Upper lobe of left lung (tissue), 4 donors: Measurements from ENCODE around the gene CEP95.

Source experiments
- POLR2A ChIP-seq, 4 donors: fragments of 450-650 bp; IDR thresholded peaks; one replicate each; pipeline ENCODE4 v1.5.1; 2016 to 2017; ENCODE audit warnings: antibody characterized with exemption in 4 of 4, mild to moderate bottlenecking in 2 of 4
- TF ChIP-seq, protein P1 (sequence below), 6 experiments: fragments of 450-650 bp in 4 of 6; fragments of 200-600 bp in 2 of 6; sonication (generic) in 2 of 6; IDR thresholded peaks; one replicate each; pipeline ENCODE4 v1.5.1; 2016 to 2019; ENCODE audit warnings: antibody characterized with exemption in 6 of 6

DNA sequence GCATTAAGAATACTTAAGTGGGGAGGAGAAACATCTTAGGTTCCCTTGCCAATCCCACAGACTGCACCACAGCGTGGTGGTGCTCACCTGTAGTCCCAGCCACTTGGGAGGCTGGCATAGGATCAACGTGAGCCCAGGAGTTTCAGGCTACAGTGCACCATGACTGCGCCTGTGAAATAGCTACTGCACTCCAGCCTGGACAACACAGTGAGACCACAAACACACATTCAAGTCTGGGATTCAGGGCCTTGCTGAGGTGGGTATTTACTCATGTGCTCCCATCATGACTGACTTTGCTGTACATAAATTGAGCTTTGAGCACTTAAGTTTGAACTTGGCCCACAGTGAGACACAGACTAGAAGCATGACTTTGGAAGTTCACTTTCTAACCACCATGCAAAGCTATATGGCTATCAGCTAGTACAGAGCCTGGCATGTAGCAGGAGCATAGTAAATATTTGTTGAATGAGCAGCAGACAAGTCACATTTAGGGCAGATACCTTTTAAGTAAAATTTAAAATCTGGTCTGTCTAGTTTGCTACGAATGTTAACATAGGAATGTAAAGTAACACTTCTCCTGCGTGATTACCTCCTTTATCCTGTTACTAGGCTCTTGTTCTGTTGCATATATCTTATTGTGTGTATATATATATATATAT is 33.5 kb downstream of the CEP95 start:
- TF ChIP-seq, protein P1, sequence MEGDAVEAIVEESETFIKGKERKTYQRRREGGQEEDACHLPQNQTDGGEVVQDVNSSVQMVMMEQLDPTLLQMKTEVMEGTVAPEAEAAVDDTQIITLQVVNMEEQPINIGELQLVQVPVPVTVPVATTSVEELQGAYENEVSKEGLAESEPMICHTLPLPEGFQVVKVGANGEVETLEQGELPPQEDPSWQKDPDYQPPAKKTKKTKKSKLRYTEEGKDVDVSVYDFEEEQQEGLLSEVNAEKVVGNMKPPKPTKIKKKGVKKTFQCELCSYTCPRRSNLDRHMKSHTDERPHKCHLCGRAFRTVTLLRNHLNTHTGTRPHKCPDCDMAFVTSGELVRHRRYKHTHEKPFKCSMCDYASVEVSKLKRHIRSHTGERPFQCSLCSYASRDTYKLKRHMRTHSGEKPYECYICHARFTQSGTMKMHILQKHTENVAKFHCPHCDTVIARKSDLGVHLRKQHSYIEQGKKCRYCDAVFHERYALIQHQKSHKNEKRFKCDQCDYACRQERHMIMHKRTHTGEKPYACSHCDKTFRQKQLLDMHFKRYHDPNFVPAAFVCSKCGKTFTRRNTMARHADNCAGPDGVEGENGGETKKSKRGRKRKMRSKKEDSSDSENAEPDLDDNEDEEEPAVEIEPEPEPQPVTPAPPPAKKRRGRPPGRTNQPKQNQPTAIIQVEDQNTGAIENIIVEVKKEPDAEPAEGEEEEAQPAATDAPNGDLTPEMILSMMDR (IDR thresholded peaks at IDR 0.05), result no peak
- TF ChIP-seq POLR2A (IDR thresholded peaks at IDR 0.05), result no peak
